ENCODE measurements around the gene EPB41L2.

Gene EPB41L2

GRCh38 chr6:131023834-131024504 lies 39.1 kb downstream of the EPB41L2 start:
- TF ChIP-seq, protein P1, sequence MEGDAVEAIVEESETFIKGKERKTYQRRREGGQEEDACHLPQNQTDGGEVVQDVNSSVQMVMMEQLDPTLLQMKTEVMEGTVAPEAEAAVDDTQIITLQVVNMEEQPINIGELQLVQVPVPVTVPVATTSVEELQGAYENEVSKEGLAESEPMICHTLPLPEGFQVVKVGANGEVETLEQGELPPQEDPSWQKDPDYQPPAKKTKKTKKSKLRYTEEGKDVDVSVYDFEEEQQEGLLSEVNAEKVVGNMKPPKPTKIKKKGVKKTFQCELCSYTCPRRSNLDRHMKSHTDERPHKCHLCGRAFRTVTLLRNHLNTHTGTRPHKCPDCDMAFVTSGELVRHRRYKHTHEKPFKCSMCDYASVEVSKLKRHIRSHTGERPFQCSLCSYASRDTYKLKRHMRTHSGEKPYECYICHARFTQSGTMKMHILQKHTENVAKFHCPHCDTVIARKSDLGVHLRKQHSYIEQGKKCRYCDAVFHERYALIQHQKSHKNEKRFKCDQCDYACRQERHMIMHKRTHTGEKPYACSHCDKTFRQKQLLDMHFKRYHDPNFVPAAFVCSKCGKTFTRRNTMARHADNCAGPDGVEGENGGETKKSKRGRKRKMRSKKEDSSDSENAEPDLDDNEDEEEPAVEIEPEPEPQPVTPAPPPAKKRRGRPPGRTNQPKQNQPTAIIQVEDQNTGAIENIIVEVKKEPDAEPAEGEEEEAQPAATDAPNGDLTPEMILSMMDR (IDR thresholded peaks at IDR 0.05) = no peak
- no peak for TF ChIP-seq ZFX (IDR thresholded peaks at IDR 0.05; ENCODE audit: borderline replicate concordance)
- H3K27ac ChIP-seq = no peak overlapping the region

DNA sequence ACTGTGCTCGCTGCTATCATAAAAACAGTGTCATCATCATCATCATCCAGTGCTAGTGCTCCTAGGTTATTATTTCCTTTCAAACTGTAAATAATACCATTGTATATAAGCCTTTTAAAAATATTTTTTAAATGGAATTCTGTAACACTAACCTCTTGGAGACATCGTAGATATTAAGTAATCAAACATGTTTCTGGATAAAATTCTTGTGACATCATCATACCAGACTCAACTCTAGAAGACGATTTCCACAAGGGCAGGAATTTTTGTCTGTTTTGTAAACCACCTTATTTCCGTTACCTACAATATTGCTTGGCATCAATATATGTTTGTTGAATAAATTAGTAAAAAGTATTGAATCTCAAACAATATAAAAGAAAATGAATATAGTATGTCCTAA lies 40.4 kb downstream of the EPB41L2 start:
- TF ChIP-seq ZFX (IDR thresholded peaks at IDR 0.05; ENCODE audit: borderline replicate concordance) = no peak
- TF ChIP-seq, protein P1 (IDR thresholded peaks at IDR 0.05) = no peak
- no peak overlapping the region for H3K27ac ChIP-seq

DNA sequence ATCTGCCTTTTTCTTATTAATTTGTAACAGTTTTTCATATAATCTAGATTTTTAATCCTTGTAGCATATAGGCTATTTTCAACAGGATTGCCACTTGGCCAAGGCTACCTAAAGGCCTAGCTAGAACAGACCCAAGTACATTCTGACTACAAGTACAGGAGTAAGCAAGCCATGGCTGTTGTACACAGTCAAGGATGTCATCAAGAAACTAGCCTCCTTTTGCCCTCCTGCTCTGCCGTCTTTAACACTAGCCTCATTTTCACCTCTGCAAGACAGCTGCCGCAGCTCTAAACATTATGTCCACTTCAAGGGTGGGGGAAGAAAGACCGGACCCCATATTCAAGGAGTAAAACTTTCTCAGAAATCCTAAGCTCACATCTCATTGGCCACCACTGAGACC lies 45.1 kb downstream of the EPB41L2 start:
- no peak overlapping the region for H3K27ac ChIP-seq
- TF ChIP-seq, protein P1 (IDR thresholded peaks at IDR 0.05) = no peak
- TF ChIP-seq ZFX (IDR thresholded peaks at IDR 0.05; ENCODE audit: borderline replicate concordance) = no peak

- H3K27ac ChIP-seq = no peak overlapping the region
- no peak for TF ChIP-seq ZFX (IDR thresholded peaks at IDR 0.05; ENCODE audit: borderline replicate concordance)
Observed at GRCh38 chr6:131015630-131016263, 47.3 kb downstream of the EPB41L2 start.

DNA sequence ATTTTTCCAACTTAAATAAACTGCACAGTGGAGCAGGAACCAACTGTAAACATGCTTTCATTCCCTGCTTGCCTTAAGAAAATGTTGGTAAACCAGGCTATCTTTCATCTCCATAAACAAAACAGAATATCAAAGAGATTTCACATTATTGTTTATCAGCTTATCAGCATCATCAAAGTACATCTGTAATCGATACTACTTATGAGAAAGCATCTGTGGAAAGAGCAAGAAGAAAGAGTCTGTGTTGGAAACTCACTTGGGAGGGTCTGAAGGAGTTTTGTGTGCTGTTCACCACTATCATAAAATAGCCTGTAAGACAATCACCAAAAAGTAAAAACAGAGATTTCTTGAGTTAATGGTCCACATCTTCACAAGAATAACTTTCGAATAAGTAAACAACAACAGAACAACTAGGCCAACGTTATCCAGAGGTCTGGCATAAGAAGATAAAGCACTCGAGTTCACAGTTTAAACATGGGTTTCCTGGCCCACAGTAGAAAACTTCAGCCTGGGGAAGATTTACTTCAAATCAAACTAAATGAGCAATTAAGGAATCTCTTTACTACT lies 47.9 kb downstream of the EPB41L2 start:
- no peak overlapping the region for H3K27ac ChIP-seq
- TF ChIP-seq ZFX (IDR thresholded peaks at IDR 0.05; ENCODE audit: borderline replicate concordance) = no peak
- TF ChIP-seq, protein P1 (IDR thresholded peaks at IDR 0.05) = no peak

GRCh38 chr6:131014080-131014776 lies 48.8 kb downstream of the EPB41L2 start:
- TF ChIP-seq, protein P1 (IDR thresholded peaks at IDR 0.05) = no peak
- TF ChIP-seq ZFX (IDR thresholded peaks at IDR 0.05; ENCODE audit: borderline replicate concordance) = no peak

DNA sequence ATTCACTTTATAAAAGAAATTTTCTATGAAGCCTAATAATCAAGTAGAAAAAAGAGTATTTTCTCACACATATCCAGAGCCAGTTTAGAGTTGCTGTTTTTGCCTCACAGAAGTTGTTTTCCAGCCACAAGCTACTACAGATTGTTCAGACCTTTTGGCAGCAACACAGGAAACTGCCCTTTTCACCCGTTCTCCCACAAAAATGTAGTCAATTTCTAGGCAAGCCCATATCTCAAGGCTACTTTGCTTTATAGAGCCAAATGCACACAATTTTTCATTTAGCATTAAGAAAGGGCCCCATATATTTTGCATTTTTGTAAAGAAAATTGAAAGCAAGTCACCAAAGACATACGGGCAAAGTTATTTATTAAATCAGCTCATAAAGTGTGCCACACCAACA lies 49.5 kb downstream of the EPB41L2 start:
- TF ChIP-seq ZFX (IDR thresholded peaks at IDR 0.05; ENCODE audit: borderline replicate concordance) = no peak
- TF ChIP-seq, protein P1 (IDR thresholded peaks at IDR 0.05) = no peak
- H3K27ac ChIP-seq = no peak overlapping the region

More at GRCh38 chr6:131014080-131014776, 48.8 kb downstream of the EPB41L2 start:
- no peak overlapping the region for H3K27ac ChIP-seq
